HG03521 (cell line): Measurements from ENCODE around the gene ANKRD61.
A peak's percentile ranks its signal among the peaks of the same experiment; 100 is the strongest.
"Not testable (repeated sequence)": the region's sequence is repeated elsewhere in the genome, so short reads cannot be mapped to it uniquely, and the experiment has no call there.

ENCODE experiments used
- ATAC-seq: cut with Tn5 transposase; IDR thresholded peaks from one replicate; pipeline ENCODE4 v1.9.1; 2021; ENCODE audit warnings: mild to moderate bottlenecking, moderate library complexity; ENCODE audit not compliant: unreplicated experiment

ANKRD61 gene

GRCh38 chr7:6031567-6031966 lies 391 bp downstream of the ANKRD61 start:
- ATAC-seq: no peak

- no peak for ATAC-seq
Observed at GRCh38 chr7:6032167-6032566, 991 bp downstream of the ANKRD61 start.

- ATAC-seq: no peak
Observed at GRCh38 chr7:6032641-6033040, 1.5 kb downstream of the ANKRD61 start.

GRCh38 chr7:6035165-6035564 lies 4.0 kb downstream of the ANKRD61 start:
- no peak for ATAC-seq

GRCh38 chr7:6035686-6036085 lies 4.5 kb downstream of the ANKRD61 start:
- ATAC-seq: no peak

GRCh38 chr7:6049780-6050179 lies 18.6 kb downstream of the ANKRD61 start:
- ATAC-seq: no peak

GRCh38 chr7:6051185-6051584 lies 20.0 kb downstream of the ANKRD61 start:
- ATAC-seq: not testable (repeated sequence)

GRCh38 chr7:6056616-6057015 lies 25.4 kb downstream of the ANKRD61 start:
- no peak for ATAC-seq

- ATAC-seq: no peak
Observed at GRCh38 chr7:6057316-6058129, 26.3 kb downstream of the ANKRD61 start.

- ATAC-seq: not testable (repeated sequence)
Observed at GRCh38 chr7:6059941-6060340, 28.8 kb downstream of the ANKRD61 start.

- peak; percentile 45 for ATAC-seq
Observed at GRCh38 chr7:6071406-6071805, 40.2 kb downstream of the ANKRD61 start.

- ATAC-seq: no peak
Observed at GRCh38 chr7:6074612-6075380, 43.6 kb downstream of the ANKRD61 start.

GRCh38 chr7:6078548-6078947 lies 47.4 kb downstream of the ANKRD61 start:
- ATAC-seq: no peak

GRCh38 chr7:6083047-6083446 lies 51.9 kb downstream of the ANKRD61 start:
- ATAC-seq: not testable (repeated sequence)
